HL-60 (cell line): ENCODE measurements around the gene TRAF4.

Experiments used
- DNase-seq, 2 experiments: peaks; one replicate each; pipeline ENCODE4 v3.0.0-alpha.2; 2010 to 2020; ENCODE audit warnings: low read depth in 1 of 2, low spot score in 1 of 2
- H3K27ac ChIP-seq: fragments of 250-450 bp; sonication (Bioruptor Pico); replicated peaks from 2 replicates; pipeline ENCODE4 v1.5.1; 2020; ENCODE audit warnings: mild to moderate bottlenecking, moderate library complexity
- H3K27me3 ChIP-seq: fragments of 250-450 bp; sonication (Bioruptor Pico); 2 replicates; pipeline ENCODE4 v1.5.1; 2021; ENCODE audit warnings: mild to moderate bottlenecking, moderate library complexity; ENCODE audit not compliant: insufficient read depth, poor library complexity, severe bottlenecking
- H3K4me3 ChIP-seq: replicated peaks from 2 replicates; pipeline ENCODE4 v1.5.1; 2011; ENCODE audit warnings: mild to moderate bottlenecking, control low read depth, low read length; ENCODE audit not compliant: insufficient read depth
- GABPA ChIP-seq: IDR thresholded peaks from 2 replicates; pipeline ENCODE4 v1.6.1; 2012; ENCODE audit warnings: low read depth
- POLR2AphosphoS5 ChIP-seq: IDR thresholded peaks from 2 replicates; pipeline ENCODE4 v1.6.1; 2012; ENCODE audit warnings: low read depth
- SPI1 ChIP-seq: IDR thresholded peaks from 2 replicates; pipeline ENCODE4 v1.6.1; 2012; ENCODE audit warnings: low read depth, mild to moderate bottlenecking, borderline replicate concordance
- TF ChIP-seq, protein P1 (sequence below): IDR thresholded peaks from 2 replicates; pipeline ENCODE4 v1.6.1; 2012; ENCODE audit warnings: low read depth; ENCODE audit not compliant: insufficient replicate concordance
- TF ChIP-seq, protein P2 (sequence below): IDR thresholded peaks from one replicate; pipeline ENCODE4 v1.5.1; 2011; ENCODE audit warnings: low read length, control low read depth, inconsistent platforms; ENCODE audit not compliant: insufficient read depth

Gene TRAF4

DNA sequence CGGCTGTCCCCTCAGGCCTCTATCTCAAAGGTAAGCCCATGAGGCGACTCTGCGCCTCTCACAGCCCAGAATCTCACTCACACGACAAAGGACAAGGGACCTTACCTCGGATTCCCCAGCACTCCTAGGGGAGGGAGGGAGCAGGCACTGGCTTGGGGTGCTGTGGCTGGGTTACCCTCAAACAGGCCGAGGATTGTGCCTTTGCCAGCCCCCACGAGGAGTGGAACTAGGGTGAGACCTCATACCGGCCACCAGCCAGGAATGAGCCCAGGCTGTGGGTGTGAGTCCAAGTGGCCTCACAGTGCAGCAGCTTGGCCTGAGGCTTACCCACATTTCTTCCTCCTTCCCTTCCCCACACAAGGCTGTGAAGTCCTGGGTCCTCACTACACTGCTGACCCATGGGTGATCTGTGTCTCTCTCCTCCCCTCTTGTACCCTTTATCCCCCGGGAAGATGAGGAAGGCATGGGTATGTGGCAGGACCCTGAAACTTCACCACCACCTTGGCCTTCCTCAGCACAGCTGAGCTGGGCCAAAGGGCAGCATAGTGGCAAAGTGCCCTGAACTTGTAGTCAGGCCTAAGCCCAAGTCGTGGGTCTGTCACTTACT is 38.0 kb upstream of the TRAF4 start:
- Histone ChIP-seq H3K27me3 (no peaks in the 10 kb centered on the region), H3K27ac (no peak overlapping the region), H3K4me3 (no peak overlapping the region)
- DNase-seq = no peak
- TF ChIP-seq, protein P1, sequence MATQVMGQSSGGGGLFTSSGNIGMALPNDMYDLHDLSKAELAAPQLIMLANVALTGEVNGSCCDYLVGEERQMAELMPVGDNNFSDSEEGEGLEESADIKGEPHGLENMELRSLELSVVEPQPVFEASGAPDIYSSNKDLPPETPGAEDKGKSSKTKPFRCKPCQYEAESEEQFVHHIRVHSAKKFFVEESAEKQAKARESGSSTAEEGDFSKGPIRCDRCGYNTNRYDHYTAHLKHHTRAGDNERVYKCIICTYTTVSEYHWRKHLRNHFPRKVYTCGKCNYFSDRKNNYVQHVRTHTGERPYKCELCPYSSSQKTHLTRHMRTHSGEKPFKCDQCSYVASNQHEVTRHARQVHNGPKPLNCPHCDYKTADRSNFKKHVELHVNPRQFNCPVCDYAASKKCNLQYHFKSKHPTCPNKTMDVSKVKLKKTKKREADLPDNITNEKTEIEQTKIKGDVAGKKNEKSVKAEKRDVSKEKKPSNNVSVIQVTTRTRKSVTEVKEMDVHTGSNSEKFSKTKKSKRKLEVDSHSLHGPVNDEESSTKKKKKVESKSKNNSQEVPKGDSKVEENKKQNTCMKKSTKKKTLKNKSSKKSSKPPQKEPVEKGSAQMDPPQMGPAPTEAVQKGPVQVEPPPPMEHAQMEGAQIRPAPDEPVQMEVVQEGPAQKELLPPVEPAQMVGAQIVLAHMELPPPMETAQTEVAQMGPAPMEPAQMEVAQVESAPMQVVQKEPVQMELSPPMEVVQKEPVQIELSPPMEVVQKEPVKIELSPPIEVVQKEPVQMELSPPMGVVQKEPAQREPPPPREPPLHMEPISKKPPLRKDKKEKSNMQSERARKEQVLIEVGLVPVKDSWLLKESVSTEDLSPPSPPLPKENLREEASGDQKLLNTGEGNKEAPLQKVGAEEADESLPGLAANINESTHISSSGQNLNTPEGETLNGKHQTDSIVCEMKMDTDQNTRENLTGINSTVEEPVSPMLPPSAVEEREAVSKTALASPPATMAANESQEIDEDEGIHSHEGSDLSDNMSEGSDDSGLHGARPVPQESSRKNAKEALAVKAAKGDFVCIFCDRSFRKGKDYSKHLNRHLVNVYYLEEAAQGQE = no peak
- TF ChIP-seq POLR2AphosphoS5 = no peak

DNA sequence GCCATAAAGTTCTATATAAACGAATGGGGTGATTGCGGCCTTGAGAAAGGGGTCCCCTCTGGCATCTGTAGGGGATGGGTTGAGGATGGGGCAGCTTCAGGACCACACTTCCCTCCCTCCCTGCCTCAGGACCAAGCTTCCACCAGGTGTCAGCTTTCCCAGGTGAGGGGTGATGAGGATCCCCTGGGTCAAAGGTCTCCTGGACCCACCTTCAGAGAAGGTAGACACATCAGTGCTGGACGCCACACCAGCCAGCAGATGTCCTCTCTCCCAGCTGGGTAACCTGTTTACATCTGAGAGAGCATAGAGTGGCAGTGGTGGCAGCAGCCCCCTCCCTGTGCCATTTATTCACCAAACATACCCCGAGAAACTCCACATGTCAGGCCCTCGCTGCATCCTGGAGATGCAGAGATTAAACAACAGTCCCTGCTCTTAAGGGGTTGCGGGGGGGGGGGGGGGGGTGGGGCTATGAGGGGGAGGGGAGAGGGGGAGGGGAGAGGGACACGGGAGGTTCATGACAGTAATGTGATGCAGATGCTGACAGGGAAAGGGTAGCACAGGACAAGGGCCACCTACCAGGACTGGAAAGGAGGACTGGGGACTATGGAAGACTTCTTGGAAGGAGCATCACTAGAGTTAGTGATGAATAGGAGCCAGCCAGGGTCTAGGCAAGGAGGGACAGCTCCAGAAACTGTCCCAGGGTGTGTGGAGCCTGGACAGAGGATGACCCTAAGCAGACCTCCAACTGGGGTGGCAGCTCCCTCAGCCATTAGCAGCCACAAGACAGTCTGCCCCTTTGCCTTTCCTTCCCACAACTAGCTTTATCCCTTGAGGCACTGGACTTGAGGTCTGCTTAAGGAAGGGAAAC is 37.1 kb upstream of the TRAF4 start:
- H3K27me3 ChIP-seq = no peaks in the 10 kb centered on the region
- H3K4me3 ChIP-seq = no peak overlapping the region
- no peak for DNase-seq
- H3K27ac ChIP-seq = no peak overlapping the region
- TF ChIP-seq, protein P2, sequence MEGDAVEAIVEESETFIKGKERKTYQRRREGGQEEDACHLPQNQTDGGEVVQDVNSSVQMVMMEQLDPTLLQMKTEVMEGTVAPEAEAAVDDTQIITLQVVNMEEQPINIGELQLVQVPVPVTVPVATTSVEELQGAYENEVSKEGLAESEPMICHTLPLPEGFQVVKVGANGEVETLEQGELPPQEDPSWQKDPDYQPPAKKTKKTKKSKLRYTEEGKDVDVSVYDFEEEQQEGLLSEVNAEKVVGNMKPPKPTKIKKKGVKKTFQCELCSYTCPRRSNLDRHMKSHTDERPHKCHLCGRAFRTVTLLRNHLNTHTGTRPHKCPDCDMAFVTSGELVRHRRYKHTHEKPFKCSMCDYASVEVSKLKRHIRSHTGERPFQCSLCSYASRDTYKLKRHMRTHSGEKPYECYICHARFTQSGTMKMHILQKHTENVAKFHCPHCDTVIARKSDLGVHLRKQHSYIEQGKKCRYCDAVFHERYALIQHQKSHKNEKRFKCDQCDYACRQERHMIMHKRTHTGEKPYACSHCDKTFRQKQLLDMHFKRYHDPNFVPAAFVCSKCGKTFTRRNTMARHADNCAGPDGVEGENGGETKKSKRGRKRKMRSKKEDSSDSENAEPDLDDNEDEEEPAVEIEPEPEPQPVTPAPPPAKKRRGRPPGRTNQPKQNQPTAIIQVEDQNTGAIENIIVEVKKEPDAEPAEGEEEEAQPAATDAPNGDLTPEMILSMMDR = no peak

DNA sequence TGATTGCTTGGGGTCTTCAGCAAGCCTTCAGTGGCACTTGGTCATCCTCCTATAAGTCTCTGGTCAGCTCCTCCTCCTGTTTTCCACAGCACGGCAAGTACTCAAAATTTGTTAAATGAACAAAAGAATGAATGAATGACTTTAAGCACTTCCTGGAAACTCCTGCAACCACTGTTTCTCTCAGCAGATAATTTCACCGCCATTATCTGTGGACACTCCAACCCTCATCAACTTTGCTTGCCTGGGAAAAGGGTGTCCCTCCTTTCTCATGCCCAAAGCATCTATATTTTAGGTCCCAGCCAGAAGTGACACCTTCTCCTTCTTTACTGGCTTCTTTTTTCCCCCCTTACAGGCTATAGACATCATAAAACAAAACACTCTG is 36.5 kb upstream of the TRAF4 start:
- Histone ChIP-seq H3K4me3 (no peak overlapping the region), H3K27ac (no peak overlapping the region), H3K27me3 (no peaks in the 10 kb centered on the region)
- TF ChIP-seq, protein P2 = no peak
- TF ChIP-seq POLR2AphosphoS5 (no peak), GABPA (no peak), SPI1 (no peak)
- TF ChIP-seq, protein P1 = no peak
- no peak for DNase-seq

DNA sequence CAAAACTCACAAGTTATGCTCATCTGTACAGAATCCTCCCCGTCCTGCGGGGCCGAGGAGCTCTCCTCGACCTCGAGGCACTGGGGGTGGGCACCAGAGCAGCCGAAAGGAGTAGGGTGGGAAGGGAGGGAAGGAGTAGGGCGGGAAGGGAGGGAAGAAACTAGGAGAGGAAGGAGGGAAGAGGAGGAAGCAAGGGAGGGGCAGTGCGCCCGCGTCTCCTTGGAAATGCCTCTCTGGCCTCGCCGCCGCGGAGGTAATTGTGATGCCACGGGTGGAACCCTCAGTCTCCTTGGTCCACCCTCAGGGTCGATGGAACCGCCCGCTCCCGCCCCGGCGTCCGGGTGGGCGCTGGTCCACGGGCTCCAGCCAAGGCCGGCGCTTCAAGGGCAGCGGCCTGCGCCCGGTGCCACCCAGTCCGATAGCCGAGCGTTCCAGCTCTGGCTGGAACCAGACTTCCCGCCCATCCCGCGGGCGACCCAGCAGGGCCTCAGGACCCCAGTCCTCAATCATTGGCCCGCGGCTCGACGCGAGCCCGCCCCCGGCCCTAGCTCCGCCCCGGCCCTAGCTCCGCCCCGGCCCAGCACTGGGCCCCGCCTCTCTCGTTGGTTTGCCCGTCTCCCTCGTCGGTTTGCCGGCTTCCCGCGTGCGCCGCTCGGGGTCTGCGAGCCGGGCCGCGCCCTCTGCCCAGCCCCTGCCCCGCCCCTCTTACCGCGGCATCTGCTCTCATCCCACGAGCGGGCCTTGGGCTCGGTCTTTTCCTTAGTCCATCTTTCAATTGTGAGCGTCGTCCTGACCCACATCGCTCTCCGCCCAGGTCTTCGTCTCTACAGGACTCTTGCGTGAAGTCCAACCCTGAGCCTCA is 32.7 kb upstream of the TRAF4 start:
- TF ChIP-seq, protein P1 = no peak
- peak; percentile 74 to 85 for DNase-seq

More for the DNA sequence above, 32.7 kb upstream of the TRAF4 start:
- Histone ChIP-seq H3K27ac (peak overlapping the region; percentile 69), H3K4me3 (peak overlapping the region; percentile 62), H3K27me3 (peaks cover 2% of the 10 kb centered on the region)
